HG02852 (cell line): ENCODE measurements around the gene ZNF304.

Experiments
- ATAC-seq: cut with Tn5 transposase; IDR thresholded peaks from one replicate; pipeline ENCODE4 v1.9.1; 2021; ENCODE audit warnings: mild to moderate bottlenecking, moderate library complexity; ENCODE audit not compliant: unreplicated experiment

The ZNF304 gene

GRCh38 chr19:57350877-57351805, at the start of gene ZNF304:
TSS of gene ZNF304 (plus strand) at chr19:57351271. CDS start at chr19:57351665, 394 bp downstream.
- ATAC-seq: peak; percentile 96

GRCh38 chr19:57302020-57302465, 49.0 kb upstream of the ZNF304 start:
- no peak for ATAC-seq

- no peak for ATAC-seq
Observed at GRCh38 chr19:57302727-57303401, 48.2 kb upstream of the ZNF304 start.

- ATAC-seq: no peak
Observed at GRCh38 chr19:57305056-57305455, 46.0 kb upstream of the ZNF304 start.

- no peak for ATAC-seq
Observed at GRCh38 chr19:57308514-57308913, 42.6 kb upstream of the ZNF304 start.

DNA sequence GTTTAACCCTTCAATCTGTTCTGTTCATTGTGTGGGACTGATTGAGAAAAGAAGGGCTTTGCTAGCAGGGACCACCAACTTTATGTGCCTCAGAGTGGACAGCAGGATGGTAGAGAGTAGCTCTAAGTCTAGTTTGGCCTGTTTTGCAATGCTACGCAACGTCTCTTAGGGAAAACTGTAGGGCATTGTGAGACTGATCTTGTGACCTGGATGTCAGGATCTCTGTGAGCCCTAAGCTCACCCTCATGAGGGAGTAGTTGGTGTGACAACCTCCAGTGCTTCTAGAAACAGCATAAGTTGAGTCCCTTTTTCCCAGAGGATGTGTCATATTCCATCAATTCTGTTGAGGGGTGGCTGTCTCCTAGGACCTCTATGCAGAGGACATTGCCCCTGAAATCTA, 40.3 kb upstream of the ZNF304 start:
- no peak for ATAC-seq

GRCh38 chr19:57314146-57314545, 36.9 kb upstream of the ZNF304 start:
- ATAC-seq: no peak

- no peak for ATAC-seq
Observed at GRCh38 chr19:57317503-57317902, 33.6 kb upstream of the ZNF304 start.

GRCh38 chr19:57319869-57320179, 31.2 kb upstream of the ZNF304 start:
- ATAC-seq: no peak

DNA sequence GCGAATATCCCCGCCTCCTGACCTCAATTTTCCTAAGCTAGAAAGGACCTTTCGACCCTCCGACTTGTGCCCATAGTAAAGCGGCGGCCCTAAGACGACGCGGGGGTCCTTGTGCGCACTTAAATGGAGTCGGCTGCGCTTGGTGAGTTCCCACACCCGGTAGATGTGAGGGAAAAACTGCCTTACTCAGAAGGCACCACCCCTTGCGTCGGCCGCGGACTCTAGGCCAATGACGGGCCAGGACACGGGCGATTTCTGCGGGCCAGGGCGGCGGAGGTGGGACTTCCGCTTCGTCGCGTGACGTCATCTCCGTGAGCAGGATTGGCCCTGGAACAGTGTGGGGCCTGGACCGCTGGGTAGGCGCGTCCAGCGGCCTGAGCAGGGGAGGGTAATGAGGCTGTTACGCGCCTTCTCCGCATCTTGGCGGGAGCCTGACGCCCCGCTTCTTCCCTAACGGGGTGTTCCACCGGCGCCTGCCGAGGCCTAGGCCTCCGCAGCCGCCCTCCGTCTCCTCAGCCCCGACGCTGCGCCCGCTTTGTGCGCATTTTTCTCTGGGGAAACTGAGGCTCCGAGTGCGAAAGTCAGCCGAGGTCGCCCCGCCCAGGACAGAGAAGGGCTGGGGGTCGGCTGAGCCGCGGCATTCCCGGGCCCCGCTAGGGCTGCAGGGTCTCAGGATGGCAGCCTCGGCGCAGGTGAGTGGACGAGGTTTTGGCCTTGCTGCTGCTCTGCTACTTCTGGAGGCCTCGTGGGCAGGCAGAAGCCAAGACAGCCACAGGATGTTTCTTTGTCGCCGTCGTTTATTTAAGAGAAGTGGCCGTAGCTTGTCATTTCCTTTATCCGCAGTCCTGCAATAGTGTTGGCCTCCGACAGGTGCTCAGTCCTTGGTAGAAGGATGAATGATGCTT, 30.6 kb upstream of the ZNF304 start, which contains the start of gene ZNF543:
ZNF543 (plus strand) TSS at position 293 of the 905 bp plus-strand sequence; CDS start at position 675, 382 bp downstream.
- peak; percentile 96 for ATAC-seq

GRCh38 chr19:57321116-57321515, 30.0 kb upstream of the ZNF304 start:
- no peak for ATAC-seq

DNA sequence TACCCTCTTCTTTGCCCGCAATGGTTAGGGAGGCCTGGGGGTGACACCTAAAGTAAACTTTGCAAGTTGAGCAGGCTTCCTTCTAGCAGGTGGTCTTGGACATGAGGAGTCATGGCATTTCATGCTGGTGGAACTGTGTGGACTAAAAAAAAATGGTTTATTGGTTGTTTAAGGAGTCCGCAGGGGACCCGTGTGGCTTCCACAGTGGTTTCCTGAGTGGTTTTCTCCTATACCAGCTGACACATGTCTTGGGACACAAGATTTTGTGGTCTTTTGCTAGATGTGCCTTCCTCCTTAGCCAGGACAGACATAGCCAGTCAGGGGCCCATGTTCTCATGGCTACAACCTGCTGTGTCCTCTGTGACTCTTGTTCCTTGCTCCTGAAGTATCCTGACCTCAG, 29.3 kb upstream of the ZNF304 start:
- no peak for ATAC-seq

DNA sequence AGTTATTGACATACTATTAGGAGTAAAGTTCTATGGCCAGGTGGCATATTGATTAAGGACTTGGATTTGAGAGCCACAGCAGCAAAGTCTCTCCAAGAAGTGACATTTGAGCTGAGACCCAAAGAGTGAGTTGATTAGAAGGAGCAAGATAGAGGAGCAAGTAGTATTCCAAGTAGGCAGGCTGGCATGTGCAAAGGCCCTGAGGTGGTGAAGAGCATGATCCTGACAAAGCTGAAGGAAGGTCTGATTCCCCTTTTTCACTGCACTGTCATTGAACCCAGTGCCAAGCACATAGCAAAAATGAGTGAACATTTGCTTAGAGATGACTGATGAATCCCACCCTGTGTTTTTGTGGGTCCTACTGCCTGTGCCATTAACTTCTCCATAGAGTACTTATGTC, 26.1 kb upstream of the ZNF304 start:
- no peak for ATAC-seq

GRCh38 chr19:57327993-57328392, 23.1 kb upstream of the ZNF304 start:
- no peak for ATAC-seq

DNA sequence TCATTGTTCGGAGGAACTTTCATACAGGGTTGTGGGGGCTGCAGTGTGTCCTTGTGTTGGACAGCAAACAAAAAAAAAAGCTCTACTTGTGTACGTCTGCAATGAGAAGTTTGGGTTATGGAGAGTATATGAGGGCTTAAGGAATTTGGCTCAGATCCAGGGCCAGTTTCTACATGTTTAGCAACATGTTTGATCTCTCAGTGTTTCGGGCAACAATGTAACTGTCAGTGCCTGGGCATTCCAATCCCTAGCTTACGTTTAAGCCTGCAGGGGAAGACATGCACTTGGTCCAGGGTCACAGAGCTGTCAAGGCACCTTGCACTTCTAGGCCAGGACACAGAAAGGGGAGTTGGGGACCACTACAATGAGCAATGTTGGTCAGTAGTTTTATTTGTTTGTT, 16.9 kb upstream of the ZNF304 start:
- no peak for ATAC-seq

DNA sequence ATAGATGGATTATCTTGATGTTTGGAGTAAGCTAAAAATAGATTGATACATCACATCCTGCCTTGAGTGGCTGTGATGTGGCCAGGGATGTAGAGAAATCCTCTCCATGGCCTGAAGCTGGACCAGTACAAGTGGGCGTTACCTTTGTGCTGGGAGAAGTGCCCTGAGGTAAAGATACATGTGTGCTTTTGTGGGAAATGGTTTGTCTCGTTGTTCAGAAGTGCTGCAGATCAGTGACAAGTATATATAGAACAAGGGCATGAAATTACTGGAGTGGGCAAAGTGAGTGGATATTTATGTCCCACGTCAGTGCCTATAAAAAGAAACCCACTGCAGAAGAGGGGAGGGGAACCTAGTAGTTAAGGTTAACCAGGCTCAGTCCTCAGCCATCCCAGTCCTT, 12.2 kb upstream of the ZNF304 start:
- ATAC-seq: no peak

GRCh38 chr19:57342582-57342981, 8.5 kb upstream of the ZNF304 start:
- ATAC-seq: no peak

- ATAC-seq: no peak
Observed at GRCh38 chr19:57348136-57348535, 2.9 kb upstream of the ZNF304 start.

GRCh38 chr19:57351867-57352266, 796 bp downstream of the ZNF304 start:
- ATAC-seq: no peak

- ATAC-seq: no peak
Observed at GRCh38 chr19:57355916-57356315, 4.8 kb downstream of the ZNF304 start.

GRCh38 chr19:57357406-57357805, 6.3 kb downstream of the ZNF304 start:
- no peak for ATAC-seq
